ENCODE measurements around the gene ACY1.

Gene ACY1

DNA sequence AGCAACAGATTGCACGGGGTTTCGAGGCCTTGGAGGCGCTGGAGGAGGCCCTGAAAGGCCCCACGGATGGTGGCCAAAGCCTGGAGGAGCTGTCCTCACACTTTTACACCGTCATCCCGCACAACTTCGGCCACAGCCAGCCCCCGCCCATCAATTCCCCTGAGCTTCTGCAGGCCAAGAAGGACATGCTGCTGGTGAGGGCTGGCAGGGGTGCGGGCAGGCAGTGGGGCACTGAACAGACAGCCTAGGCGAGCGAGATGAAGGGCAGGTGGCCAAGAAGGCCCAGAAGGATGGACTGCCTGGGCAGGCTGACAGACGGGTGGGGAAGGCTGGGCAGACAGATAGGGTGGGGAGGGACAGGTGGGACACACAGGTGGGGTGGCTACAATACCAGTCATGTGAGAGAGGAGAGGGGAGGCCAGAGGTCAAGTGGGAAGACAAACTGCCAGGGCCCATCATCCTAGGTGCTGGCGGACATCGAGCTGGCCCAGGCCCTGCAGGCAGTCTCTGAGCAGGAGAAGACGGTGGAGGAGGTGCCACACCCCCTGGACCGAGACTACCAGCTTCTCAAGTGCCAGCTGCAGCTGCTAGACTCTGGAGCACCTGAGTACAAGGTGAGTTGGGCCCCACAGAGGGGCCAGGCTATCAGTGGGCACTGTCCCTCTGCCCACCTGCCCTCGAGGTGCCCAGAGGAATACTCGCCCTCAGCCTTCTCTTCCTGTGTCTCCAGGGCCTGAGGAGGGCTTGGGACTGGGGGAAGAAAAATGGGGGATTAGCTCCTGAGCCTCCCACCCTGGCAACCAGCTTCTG, 38.1 kb upstream of the ACY1 start:
- in situ Hi-C loops (cut with HindIII; ENCODE audit: low pct_ligation_motif_present, low pct_unique_long_range_greater_than_20kb, low sequenced_read_pairs), result no loop called here
- no peak for DNase-seq

DNA sequence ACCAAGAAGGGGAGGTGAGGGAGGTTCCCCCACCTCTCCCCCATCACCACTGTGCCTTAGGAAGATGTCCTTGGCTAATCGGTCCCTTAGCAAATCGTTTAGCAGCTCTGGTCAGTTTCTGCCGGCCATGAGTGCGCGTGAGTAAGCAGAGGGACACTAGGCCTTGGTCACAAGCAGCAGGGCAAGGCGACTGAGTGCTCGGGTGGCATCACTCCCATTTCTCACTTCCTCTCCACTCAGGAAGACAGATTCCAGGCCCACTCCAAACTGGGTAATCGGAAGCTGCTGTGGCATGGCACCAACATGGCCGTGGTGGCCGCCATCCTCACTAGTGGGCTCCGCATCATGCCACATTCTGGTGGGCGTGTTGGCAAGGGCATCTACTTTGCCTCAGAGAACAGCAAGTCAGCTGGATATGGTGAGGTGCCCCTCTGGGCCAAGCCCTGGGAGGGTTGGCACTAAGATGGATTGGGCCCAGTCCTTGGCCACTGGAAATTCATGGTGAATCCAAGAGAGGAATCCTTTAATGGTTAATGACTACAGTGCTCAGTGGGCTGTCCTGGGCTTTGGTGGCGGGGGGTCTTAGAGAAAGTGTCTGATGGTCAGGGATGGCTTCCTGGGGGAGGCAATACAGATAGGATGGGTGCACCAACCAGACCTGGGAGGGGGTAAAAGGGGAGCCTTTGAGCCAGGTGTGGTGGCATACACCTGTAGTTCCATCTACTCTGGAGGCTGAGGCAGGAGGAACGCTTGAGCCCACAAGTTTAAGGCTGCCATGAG, 37.2 kb upstream of the ACY1 start:
- in situ Hi-C loops (cut with HindIII; ENCODE audit: low pct_ligation_motif_present, low pct_unique_long_range_greater_than_20kb, low sequenced_read_pairs), result no loop called here
- DNase-seq, result no peak

DNA sequence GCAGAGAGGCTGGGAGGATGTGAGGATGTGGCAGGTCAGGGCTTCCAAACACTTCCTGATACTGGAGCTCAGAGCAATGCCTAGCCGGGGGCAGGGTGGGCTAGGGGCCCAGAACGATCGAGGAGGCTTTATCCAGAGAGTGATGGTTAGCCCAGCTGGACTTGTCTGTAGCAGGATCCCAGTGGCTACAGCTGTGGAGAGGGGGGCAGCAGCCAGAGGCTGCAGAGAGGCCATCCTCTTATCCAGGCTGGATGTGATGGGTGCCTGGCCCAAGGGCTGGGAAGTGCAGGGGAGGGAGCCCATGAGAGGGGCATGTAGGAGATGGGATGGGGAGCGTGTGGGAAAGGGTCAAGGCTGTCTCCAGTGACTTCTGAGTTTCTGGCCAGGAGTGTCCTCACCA, 36.5 kb upstream of the ACY1 start:
- in situ Hi-C loops (cut with HindIII; ENCODE audit: low pct_ligation_motif_present, low pct_unique_long_range_greater_than_20kb, low sequenced_read_pairs), result no loop called here
- no peak for DNase-seq

DNA sequence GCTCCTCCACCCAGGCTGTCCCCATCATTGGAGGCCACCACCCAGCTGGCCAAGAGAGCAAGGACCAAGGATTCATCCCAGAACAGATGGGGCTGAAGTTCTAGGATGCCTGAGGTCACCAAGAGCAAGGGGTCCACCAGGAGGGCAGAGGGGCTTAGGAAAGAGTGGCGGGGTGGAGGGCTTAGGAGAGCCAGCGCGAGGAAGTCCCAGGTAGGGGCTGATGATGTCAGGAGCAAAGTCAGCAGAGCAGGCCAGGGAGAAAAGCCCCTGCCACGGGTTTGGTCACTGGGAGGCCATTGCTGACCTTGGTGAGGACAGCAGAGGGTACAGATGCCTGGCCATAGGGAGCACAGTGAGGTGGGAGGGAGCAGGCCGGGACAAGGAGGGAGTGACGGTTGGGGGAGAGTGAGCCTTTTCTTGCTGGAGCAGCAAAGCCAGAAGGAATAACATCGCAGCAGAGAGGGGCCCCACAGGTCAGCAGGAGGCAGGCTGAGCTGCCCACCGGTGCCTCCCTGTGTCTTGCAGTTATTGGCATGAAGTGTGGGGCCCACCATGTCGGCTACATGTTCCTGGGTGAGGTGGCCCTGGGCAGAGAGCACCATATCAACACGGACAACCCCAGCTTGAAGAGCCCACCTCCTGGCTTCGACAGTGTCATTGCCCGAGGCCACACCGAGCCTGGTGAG, 36.0 kb upstream of the ACY1 start:
- in situ Hi-C loops (cut with HindIII; ENCODE audit: low pct_ligation_motif_present, low pct_unique_long_range_greater_than_20kb, low sequenced_read_pairs), result no loop called here
- no peak for DNase-seq

DNA sequence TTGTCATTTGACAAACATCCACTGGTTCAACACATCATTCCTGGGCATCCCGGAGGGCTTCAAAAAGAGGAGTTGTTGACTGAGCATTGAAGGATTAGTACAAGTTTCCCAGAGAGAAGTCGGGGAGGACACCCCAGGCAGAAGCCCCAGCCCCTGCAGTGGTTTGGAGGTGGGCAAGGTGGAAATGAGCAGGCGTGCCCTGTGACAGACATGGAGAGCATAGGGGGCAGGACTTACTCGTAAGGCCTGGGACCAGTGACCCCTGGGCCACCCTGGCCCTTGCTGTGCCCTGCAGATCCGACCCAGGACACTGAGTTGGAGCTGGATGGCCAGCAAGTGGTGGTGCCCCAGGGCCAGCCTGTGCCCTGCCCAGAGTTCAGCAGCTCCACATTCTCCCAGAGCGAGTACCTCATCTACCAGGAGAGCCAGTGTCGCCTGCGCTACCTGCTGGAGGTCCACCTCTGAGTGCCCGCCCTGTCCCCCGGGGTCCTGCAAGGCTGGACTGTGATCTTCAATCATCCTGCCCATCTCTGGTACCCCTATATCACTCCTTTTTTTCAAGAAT, 35.2 kb upstream of the ACY1 start:
- in situ Hi-C loops (cut with HindIII; ENCODE audit: low pct_ligation_motif_present, low pct_unique_long_range_greater_than_20kb, low sequenced_read_pairs), result no loop called here
- DNase-seq, result no peak

DNA sequence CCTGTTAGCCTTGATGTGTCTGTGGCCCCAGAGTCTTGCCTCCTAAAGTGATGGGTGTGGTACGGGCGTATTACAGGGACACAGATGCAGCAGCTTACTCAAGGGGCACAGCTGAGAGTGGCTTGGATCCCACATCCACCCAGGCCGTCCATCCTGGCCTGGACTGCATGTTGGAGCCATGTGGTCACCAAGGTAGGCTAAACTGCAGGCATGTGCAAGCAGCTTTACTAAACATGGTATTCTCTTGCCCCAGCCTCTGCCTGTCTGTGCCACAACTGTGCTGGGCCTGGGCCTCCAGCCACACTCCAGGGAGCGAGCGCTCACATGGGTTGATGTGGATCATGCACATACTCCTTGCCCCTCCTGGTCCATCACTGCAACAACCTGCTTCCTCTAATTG, 34.2 kb upstream of the ACY1 start:
- DNase-seq, result no peak
- in situ Hi-C loops (cut with HindIII; ENCODE audit: low pct_ligation_motif_present, low pct_unique_long_range_greater_than_20kb, low sequenced_read_pairs), result no loop called here

DNA sequence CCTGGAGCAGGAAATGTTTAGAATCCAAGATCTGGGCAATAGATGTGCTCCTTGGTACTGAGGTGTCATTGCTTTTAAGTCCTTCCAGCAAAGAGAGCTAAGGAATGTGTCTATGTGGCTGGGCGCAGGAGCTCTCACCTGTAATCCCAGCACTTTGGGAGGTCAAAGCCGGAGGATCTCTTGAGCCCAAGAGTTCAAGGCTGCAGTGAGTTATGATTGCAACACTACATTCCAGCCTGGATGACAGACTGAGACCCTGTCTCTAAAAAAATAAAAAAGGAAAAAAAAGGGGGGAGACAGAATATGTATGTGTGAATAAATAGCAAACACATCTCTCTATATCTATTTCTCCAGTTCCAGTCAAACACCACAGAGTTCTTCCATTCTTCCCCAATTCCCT, 32.4 kb upstream of the ACY1 start:
- in situ Hi-C loops (cut with HindIII; ENCODE audit: low pct_ligation_motif_present, low pct_unique_long_range_greater_than_20kb, low sequenced_read_pairs), result no loop called here
- DNase-seq, result no peak

DNA sequence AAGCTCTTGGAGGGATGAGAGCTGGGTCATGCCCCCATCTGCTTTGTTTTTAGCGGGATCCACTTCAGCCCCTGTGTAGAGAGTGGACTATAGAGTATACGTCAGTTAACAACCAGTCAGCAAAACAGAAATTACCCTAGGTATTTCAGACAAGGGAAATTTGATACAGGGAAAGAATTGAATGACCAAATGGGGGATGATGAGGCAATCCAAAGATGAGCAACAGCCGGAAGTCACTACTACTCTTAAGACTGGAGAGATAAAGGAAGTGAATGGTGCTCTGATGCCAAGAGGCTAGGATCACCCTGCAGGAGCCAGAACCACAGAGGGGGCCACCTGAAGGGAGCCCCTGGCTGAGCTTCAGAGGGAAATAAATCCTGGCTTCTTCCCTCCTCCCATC, 29.9 kb upstream of the ACY1 start:
- in situ Hi-C loops (cut with HindIII; ENCODE audit: low pct_ligation_motif_present, low pct_unique_long_range_greater_than_20kb, low sequenced_read_pairs), result no loop called here
- no peak for DNase-seq

DNA sequence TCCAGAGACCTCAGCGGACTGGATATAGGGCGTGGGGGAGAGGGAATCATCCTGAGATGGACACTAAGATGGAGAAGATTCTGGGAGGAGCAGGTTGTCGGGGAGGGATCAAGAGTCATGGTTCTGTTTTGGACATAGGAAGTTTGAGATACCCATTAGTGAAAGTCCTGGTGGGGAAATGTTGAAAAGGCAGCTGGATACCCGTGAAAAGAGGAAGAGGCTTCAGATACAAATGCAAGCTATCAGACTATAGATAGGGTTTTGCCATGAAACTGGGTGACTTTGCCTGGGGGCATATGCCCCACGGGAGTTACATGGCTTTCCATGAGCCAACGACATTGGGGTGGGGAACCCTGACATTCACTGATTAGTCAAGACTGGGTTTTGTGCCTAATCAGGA, 29.2 kb upstream of the ACY1 start:
- in situ Hi-C loops (cut with HindIII; ENCODE audit: low pct_ligation_motif_present, low pct_unique_long_range_greater_than_20kb, low sequenced_read_pairs), result no loop called here
- DNase-seq, result no peak

DNA sequence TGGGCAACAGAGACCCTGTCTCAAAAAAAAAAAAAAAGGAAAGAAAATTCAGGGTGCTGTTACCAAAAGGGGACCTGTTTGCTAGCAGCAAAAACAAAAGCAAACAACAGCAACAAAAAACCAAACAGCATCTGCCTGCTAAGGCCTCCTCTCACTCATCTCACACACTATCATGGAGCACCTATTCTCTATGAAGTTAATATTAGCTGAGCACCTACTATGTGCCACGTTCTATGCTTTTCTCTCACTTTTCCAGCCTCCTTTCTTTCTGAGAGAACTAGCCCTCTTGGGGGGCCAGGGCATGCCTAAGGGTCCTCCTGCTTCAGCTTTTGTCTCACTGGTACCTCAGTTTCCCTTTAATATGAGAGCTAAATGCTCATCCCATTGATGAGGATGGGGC, 28.6 kb upstream of the ACY1 start:
- DNase-seq, result no peak
- in situ Hi-C loops (cut with HindIII; ENCODE audit: low pct_ligation_motif_present, low pct_unique_long_range_greater_than_20kb, low sequenced_read_pairs), result no loop called here

DNA sequence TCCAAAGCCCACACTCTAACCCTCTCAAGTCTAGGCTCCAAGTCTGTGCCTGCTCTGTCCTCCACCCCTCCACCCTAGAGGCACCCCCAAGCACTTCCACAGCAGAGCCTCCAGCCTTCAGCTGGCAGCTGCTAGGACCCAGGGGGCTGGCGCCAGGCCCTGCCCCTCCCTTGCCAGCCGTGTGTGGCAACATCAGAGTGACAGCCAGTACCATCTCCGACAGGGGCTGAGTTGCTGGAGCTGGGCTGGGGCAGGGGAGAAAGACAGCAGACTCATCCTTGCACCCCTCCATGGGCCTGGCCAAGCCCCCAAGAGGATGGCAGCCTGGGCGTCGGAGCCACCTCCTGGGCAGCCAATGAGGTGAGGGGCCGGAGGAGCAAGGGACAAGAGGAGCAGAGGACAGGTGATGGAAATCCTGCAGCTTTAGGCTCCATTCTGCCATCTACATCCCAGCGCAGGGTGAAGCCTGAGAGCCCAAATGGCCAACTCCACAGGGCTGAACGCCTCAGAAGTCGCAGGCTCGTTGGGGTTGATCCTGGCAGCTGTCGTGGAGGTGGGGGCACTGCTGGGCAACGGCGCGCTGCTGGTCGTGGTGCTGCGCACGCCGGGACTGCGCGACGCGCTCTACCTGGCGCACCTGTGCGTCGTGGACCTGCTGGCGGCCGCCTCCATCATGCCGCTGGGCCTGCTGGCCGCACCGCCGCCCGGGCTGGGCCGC, 28.0 kb upstream of the ACY1 start, which contains the start of gene GPR62:
Gene GPR62, plus strand, starts transcription at position 207 of the 718 bp plus-strand sequence. Its CDS starts 272 bp downstream, at position 479.
- in situ Hi-C loops (cut with HindIII; ENCODE audit: low pct_ligation_motif_present, low pct_unique_long_range_greater_than_20kb, low sequenced_read_pairs), result no loop called here
- no peak for DNase-seq

DNA sequence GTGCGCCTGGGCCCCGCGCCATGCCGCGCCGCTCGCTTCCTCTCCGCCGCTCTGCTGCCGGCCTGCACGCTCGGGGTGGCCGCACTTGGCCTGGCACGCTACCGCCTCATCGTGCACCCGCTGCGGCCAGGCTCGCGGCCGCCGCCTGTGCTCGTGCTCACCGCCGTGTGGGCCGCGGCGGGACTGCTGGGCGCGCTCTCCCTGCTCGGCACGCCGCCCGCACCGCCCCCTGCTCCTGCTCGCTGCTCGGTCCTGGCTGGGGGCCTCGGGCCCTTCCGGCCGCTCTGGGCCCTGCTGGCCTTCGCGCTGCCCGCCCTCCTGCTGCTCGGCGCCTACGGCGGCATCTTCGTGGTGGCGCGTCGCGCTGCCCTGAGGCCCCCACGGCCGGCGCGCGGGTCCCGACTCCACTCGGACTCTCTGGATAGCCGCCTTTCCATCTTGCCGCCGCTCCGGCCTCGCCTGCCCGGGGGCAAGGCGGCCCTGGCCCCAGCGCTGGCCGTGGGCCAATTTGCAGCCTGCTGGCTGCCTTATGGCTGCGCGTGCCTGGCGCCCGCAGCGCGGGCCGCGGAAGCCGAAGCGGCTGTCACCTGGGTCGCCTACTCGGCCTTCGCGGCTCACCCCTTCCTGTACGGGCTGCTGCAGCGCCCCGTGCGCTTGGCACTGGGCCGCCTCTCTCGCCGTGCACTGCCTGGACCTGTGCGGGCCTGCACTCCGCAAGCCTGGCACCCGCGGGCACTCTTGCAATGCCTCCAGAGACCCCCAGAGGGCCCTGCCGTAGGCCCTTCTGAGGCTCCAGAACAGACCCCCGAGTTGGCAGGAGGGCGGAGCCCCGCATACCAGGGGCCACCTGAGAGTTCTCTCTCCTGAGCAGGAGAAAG, 27.2 kb upstream of the ACY1 start:
- in situ Hi-C loops (cut with HindIII; ENCODE audit: low pct_ligation_motif_present, low pct_unique_long_range_greater_than_20kb, low sequenced_read_pairs), result no loop called here
- no peak for DNase-seq

DNA sequence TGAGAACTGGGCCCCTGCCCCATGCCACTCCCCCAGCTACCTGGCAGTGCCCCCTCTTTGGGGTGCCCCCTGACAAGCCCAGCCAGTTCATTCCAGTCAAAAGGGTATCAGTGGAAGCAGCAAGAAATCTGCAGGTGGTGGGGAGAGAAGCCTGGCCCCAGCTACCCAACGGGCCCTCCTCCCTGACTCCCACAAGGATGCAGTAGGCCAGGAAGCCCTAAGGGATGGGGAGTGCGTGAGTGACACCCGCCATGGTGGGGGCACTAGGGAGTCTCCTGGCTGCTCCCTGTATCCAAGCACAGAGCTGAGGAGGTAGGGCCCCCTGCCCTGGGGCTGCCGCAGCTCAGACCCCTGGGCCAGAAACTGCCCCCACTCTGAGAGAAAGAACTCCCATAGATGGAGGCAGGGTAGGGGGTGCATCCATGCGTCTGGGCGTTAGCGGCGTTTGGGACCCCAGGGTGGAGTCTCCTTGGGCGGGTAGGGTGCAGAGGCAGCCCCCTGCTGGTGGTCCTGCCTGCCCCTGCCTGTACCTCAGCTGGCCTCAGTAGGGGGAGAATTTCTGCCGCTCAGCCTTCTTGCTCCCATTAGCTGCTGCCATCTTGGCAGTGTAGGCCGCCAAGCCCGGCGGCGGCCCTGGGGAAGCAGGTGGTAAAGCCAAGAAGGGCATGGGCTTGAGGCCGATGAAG, 25.7 kb upstream of the ACY1 start:
- DNase-seq, result no peak
- in situ Hi-C loops (cut with HindIII; ENCODE audit: low pct_ligation_motif_present, low pct_unique_long_range_greater_than_20kb, low sequenced_read_pairs), result no loop called here

DNA sequence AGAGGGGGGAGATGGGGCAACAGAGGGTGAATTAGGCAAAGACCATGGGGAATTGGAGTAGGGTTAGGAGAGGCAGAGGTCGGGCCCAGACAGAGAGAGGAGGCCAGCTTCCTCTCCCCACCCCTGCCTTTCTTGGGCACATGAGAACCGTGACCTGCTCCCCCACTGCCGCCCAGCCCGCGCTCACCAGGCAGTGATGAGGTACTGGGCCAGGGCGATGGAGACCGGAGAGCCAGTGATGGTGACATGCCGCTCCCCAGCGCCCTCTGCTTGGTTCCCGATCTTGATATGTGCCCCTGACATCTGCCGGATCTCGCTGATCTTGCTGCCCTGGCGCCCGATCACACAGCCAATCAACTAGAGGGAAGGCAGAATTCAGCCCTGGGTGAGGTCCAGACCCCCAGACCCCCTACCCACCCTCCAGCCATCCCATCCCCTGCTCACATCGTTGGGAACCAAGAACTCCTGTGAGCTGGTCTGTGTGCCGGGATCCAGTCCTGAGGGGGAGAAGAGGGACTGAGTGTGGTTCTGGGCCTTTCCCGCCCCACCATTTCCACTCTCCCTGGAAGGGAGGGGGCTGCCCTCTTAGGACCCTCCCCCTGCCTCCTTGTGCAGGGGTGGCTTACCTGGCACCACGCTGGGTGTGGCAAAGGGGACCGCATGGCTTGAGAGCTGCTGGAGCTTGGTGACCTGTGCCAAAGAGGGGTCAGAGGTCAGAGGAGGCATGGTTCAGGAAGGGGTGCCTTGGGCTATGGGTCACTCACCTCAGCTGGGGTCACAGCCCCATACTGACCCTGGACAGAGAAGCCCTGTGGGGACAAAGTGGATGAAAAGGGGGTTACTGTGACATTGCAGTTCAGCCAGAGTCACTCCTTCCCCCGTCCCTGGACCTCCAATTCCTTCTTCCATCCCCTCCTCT, 24.5 kb upstream of the ACY1 start:
- in situ Hi-C loops (cut with HindIII; ENCODE audit: low pct_ligation_motif_present, low pct_unique_long_range_greater_than_20kb, low sequenced_read_pairs), result no loop called here
- no peak for DNase-seq

DNA sequence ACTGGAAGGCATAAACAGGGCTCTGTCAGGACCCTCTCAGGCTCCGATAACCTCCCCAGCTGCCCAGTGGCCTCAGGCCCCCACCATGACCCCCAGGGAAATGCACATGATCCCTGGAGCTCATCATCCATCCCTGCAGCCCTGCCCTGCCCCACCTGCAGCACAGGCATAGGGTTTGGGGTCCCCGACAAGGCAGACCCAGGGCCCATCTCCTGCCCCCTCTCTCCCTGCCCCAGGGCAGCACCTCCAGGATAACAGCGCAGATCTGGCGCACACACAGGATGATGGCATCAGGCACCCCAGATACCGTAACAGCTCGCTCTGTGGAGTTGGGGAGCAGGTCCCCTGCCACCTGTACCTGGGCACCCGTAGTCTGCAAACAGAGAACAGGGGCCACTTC, 23.7 kb upstream of the ACY1 start:
- no peak for DNase-seq
- in situ Hi-C loops (cut with HindIII; ENCODE audit: low pct_ligation_motif_present, low pct_unique_long_range_greater_than_20kb, low sequenced_read_pairs), result no loop called here

DNA sequence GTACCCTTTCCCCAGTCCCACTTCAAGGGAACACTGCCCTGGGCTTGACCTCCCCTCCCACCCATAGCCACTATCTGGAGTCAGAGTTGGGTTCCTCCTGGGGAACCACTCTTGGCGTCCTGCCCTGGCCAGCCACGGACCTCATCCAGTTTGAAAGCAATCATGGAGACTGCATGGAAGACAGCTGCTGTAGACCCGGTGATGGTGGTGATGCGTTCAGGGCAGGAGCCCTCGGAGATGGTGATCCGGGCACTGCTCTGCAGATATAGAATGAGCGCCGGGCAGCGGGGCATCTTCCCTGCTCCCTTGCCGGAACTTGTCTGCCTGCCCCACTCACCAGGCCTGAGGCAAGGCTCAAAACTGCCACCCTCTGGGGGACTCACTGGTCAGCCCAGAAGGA, 22.9 kb upstream of the ACY1 start:
- no peak for DNase-seq
- in situ Hi-C loops (cut with HindIII; ENCODE audit: low pct_ligation_motif_present, low pct_unique_long_range_greater_than_20kb, low sequenced_read_pairs), result no loop called here
